ENCODE data around the gene IKZF1. TPM values are rescaled to one million over a fixed set of nuclear protein-coding genes. Genes with fewer than 3 reads are reported as not detected.

IKZF1 gene
- 10 to 100 TPM in 1 of 3 donors, 1 to 10 TPM in 2; 7.8 to 14.9 (median 8.8) TPM for total RNA-seq
- long read RNA-seq, donor 1, full-length matches to known transcripts = 1 of 5 reads
- long read RNA-seq, donor 1, partial matches to known transcripts = 1 of 5 reads
- long read RNA-seq, donor 1, other reads (novel, unspliced or antisense) = 3 of 5 reads
- long read RNA-seq, donor 2, partial matches to known transcripts = 0 of 1 reads
- long read RNA-seq, donor 2, other reads (novel, unspliced or antisense) = 1 of 1 reads

DNA sequence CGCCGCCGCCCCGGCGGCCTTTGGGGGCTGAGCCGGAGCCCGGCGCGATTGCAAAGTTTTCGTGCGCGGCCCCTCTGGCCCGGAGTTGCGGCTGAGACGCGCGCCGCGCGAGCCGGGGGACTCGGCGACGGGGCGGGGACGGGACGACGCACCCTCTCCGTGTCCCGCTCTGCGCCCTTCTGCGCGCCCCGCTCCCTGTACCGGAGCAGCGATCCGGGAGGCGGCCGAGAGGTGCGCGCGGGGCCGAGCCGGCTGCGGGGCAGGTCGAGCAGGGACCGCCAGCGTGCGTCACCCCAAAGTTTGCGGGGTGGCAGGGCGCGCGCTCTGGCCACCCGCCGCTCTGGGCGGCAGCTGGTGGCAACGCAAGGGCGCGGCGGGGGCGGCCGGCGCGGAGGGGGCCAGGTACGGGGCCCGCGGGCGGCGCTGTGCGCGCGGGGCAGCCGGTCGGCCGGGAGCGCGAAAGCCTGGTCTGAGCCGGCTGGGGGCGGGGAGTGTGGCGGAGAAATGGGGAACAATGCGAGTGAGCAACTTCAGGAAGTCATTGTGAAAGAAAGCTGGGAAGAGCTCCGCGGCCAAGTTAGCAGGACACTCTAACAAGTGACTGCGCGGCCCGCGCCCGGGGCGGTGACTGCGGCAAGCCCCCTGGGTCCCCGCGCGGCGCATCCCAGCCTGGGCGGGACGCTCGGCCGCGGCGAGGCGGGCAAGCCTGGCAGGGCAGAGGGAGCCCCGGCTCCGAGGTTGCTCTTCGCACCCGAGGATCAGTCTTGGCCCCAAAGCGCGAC is at the start of gene IKZF1:
IKZF1 (plus strand) TSS at position 588 of the 782 bp plus-strand sequence. CDS start 14,346 bp downstream, outside the sequence.
- DNase-seq = peak; percentile 57 to 85 (median 67)
- Histone ChIP-seq H3K4me1 (ENCODE audit: low read depth) (no peaks in the 10 kb centered on the region), H3K9me3 (no peaks in the 10 kb centered on the region), H3K36me3 (ENCODE audit: low read depth) (no peaks in the 10 kb centered on the region), H3K4me3 (no peak within 1 kb of the TSS)
- intact Hi-C loops (cut with DNase I, micrococcal nuclease) = no loop called here
- ATAC-seq = peak; percentile 60
- no peak for TF ChIP-seq CTCF (IDR thresholded peaks at IDR 0.05)

DNA sequence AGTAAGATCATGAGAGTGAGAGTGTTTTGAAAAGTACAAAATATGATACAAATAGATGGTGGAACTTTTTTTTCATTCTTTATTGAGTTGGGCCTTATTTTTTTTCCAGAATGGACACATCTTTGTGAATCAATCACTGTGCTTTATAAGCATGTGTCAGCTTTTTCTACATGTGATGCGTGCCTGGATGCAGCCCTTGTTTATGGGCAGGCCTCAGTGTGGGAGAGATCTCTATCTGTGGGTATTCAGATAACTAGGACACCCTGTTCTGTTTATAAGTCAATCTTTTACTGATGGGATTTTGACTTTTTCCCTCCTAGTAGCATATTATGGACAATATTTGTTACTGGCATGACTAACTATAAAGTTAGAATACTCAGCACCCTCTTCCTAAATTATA is 42.9 kb upstream of the IKZF1 start:
- Histone ChIP-seq H3K36me3 (ENCODE audit: low read depth) (no peaks in the 10 kb centered on the region), H3K4me1 (ENCODE audit: low read depth) (no peaks in the 10 kb centered on the region), H3K4me3 (no peak overlapping the region), H3K9me3 (no peaks in the 10 kb centered on the region)
- intact Hi-C loops (cut with DNase I, micrococcal nuclease) = no loop called here
- DNase-seq = no peak
- ATAC-seq = peak; percentile 61
- TF ChIP-seq CTCF (IDR thresholded peaks at IDR 0.05) = no peak

DNA sequence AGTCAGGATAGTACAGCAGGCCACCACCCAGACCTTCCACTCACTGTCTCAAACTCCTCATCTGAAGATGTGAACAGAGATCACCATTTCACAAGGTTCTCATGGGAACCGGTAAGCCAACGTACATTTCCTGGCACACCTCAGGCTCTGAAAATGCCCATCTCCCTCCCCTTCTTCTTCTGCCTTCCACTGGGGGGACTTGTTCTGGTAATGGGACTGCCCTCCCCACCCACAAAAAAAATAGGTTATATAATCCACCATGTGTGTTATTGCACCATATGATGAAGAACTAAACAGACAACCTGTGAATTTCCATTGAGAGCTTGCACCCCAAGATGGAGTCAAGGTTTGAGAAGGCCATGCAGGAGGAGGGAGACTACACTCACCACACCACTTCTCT is 42.1 kb upstream of the IKZF1 start:
- no peak for TF ChIP-seq CTCF (IDR thresholded peaks at IDR 0.05)

GRCh38 chr7:50262916-50263690 is 41.4 kb upstream of the IKZF1 start:
- Histone ChIP-seq H3K4me1 (ENCODE audit: low read depth) (no peaks in the 10 kb centered on the region), H3K9me3 (no peaks in the 10 kb centered on the region), H3K4me3 (no peak overlapping the region), H3K36me3 (ENCODE audit: low read depth) (no peaks in the 10 kb centered on the region)
- intact Hi-C loops (cut with DNase I, micrococcal nuclease) = no loop called here
- DNase-seq = no peak
- no peak for TF ChIP-seq CTCF (IDR thresholded peaks at IDR 0.05)
- ATAC-seq = peak; percentile 24

More for the DNA sequence above, 42.1 kb upstream of the IKZF1 start:
- no peaks in the 10 kb centered on the region for H3K9me3 ChIP-seq
- H3K4me1 ChIP-seq (ENCODE audit: low read depth) = no peaks in the 10 kb centered on the region
- ATAC-seq = no peak
- no peak overlapping the region for H3K4me3 ChIP-seq
- DNase-seq = no peak
- H3K36me3 ChIP-seq (ENCODE audit: low read depth) = no peaks in the 10 kb centered on the region
- intact Hi-C loops (cut with DNase I, micrococcal nuclease) = no loop called here

GRCh38 chr7:50264908-50265307 is 39.6 kb upstream of the IKZF1 start:
- Histone ChIP-seq H3K9me3 (no peaks in the 10 kb centered on the region), H3K4me3 (no peak overlapping the region), H3K36me3 (ENCODE audit: low read depth) (no peaks in the 10 kb centered on the region), H3K4me1 (ENCODE audit: low read depth) (no peaks in the 10 kb centered on the region)
- TF ChIP-seq CTCF (IDR thresholded peaks at IDR 0.05) = no peak
- no peak for ATAC-seq
- no peak for DNase-seq
- intact Hi-C loops (cut with DNase I, micrococcal nuclease) = no loop called here
